Measurements from ENCODE around the gene SELENOV.

The SELENOV gene

GRCh38 chr19:39494661-39495060 is 20.3 kb upstream of the SELENOV start:
- no peak for DNase-seq (ENCODE audit: low read depth)
- no peak overlapping the region for H3K4me3 ChIP-seq (ENCODE audit: low read depth, low read length)
- TF ChIP-seq CTCF (IDR thresholded peaks at IDR 0.05; ENCODE audit: insufficient read depth, low read depth, low read length, missing control alignments): no peak

- no peak for DNase-seq (ENCODE audit: low read depth)
- no peak for TF ChIP-seq CTCF (IDR thresholded peaks at IDR 0.05; ENCODE audit: insufficient read depth, low read depth, low read length, missing control alignments)
- no peak overlapping the region for H3K4me3 ChIP-seq (ENCODE audit: low read depth, low read length)
These were observed 18.9 kb upstream of the SELENOV start for GRCh38 chr19:39496063-39496462.

- peak; percentile 34 for TF ChIP-seq CTCF (IDR thresholded peaks at IDR 0.05; ENCODE audit: insufficient read depth, low read depth, low read length, missing control alignments)
- H3K4me3 ChIP-seq (ENCODE audit: low read depth, low read length): no peak overlapping the region
- DNase-seq (ENCODE audit: low read depth): no peak
These were observed 17.3 kb upstream of the SELENOV start for GRCh38 chr19:39497701-39497995.

GRCh38 chr19:39497996-39498797 is 16.7 kb upstream of the SELENOV start:
- peak; percentile 59 for DNase-seq (ENCODE audit: low read depth)
- TF ChIP-seq CTCF (IDR thresholded peaks at IDR 0.05; ENCODE audit: insufficient read depth, low read depth, low read length, missing control alignments): no peak
- no peak overlapping the region for H3K4me3 ChIP-seq (ENCODE audit: low read depth, low read length)

GRCh38 chr19:39498798-39499642 is 15.9 kb upstream of the SELENOV start, which contains the start of gene DLL3:
Gene DLL3 (plus strand): TSS chr19:39498947. CDS start chr19:39498975, 28 bp downstream.
- no peak for TF ChIP-seq CTCF (IDR thresholded peaks at IDR 0.05; ENCODE audit: insufficient read depth, low read depth, low read length, missing control alignments)
- peak; percentile 24 for DNase-seq (ENCODE audit: low read depth)
- H3K4me3 ChIP-seq (ENCODE audit: low read depth, low read length): no peak within 1 kb of the TSS

GRCh38 chr19:39499932-39500331 is 15.0 kb upstream of the SELENOV start:
- TF ChIP-seq CTCF (IDR thresholded peaks at IDR 0.05; ENCODE audit: insufficient read depth, low read depth, low read length, missing control alignments): no peak
- DNase-seq (ENCODE audit: low read depth): no peak
- H3K4me3 ChIP-seq (ENCODE audit: low read depth, low read length): no peak overlapping the region
